Measurements from ENCODE around the gene GALNTL6.

Gene GALNTL6

GRCh38 chr4:172127168-172127567, 314.0 kb downstream of the GALNTL6 start:
- DNase-seq, result no peak

GRCh38 chr4:172129593-172129992, 316.4 kb downstream of the GALNTL6 start:
- DNase-seq, result no peak

GRCh38 chr4:172134521-172134920, 321.3 kb downstream of the GALNTL6 start:
- no peak for DNase-seq

GRCh38 chr4:172141025-172141424, 327.8 kb downstream of the GALNTL6 start:
- DNase-seq, result no peak

- no peak for DNase-seq
These were observed 329.1 kb downstream of the GALNTL6 start for GRCh38 chr4:172142281-172142741.

GRCh38 chr4:172143605-172144314, 330.6 kb downstream of the GALNTL6 start:
- no peak for DNase-seq

GRCh38 chr4:172147687-172148086, 334.5 kb downstream of the GALNTL6 start:
- DNase-seq, result no peak

GRCh38 chr4:172149329-172149728, 336.1 kb downstream of the GALNTL6 start:
- DNase-seq, result no peak

- DNase-seq, result no peak
These were observed 339.1 kb downstream of the GALNTL6 start for GRCh38 chr4:172152284-172152683.

- no peak for DNase-seq
These were observed 340.5 kb downstream of the GALNTL6 start for GRCh38 chr4:172153719-172154118.

GRCh38 chr4:172155838-172156345, 342.7 kb downstream of the GALNTL6 start:
- DNase-seq, result no peak

- DNase-seq, result no peak
These were observed 344.7 kb downstream of the GALNTL6 start for GRCh38 chr4:172157946-172158345.

- DNase-seq, result no peak
These were observed 350.0 kb downstream of the GALNTL6 start for GRCh38 chr4:172163215-172163614.

- no peak for DNase-seq
These were observed 355.7 kb downstream of the GALNTL6 start for GRCh38 chr4:172168888-172169287.

GRCh38 chr4:172169871-172170270, 356.7 kb downstream of the GALNTL6 start:
- no peak for DNase-seq

GRCh38 chr4:172173206-172173605, 360.0 kb downstream of the GALNTL6 start:
- no peak for DNase-seq

- no peak for DNase-seq
These were observed 364.2 kb downstream of the GALNTL6 start for GRCh38 chr4:172177382-172177781.

GRCh38 chr4:172188248-172188988, 375.2 kb downstream of the GALNTL6 start:
- DNase-seq, result no peak

- no peak for DNase-seq
These were observed 389.4 kb downstream of the GALNTL6 start for GRCh38 chr4:172202480-172203076.

GRCh38 chr4:172207258-172207657, 394.1 kb downstream of the GALNTL6 start:
- DNase-seq, result no peak

GRCh38 chr4:172207886-172208285, 394.7 kb downstream of the GALNTL6 start:
- DNase-seq, result no peak

GRCh38 chr4:172220679-172221078, 407.5 kb downstream of the GALNTL6 start:
- DNase-seq, result no peak

GRCh38 chr4:172225457-172225856, 412.3 kb downstream of the GALNTL6 start:
- DNase-seq, result no peak

- DNase-seq, result no peak
These were observed 419.8 kb downstream of the GALNTL6 start for GRCh38 chr4:172232966-172233365.

All from activated naive CD4-positive, alpha-beta T cell treated with Interleukin-2 at 50 U/mL for 16 hours (primary cell).